CD4-positive, alpha-beta T cell (primary cell): Measurements from ENCODE around the gene BHLHE23. TPM values are rescaled to one million over a fixed set of nuclear protein-coding genes. Genes with fewer than 3 reads are reported as not detected.

Source experiments
- ATAC-seq: fragments of 200-7000 bp; cut with Tn5 transposase; one replicate; pipeline ENCODE4 v1.10.0; 2022; ENCODE audit warnings: mild to moderate bottlenecking; ENCODE audit not compliant: poor library complexity
- CTCF ChIA-PET: fragments of 350-600 bp; sonication (Branson Sonifier 250); formaldehyde crosslinking; loops from one replicate; lab custom pipeline; 2021; ENCODE audit warnings: antibody characterized with exemption, inconsistent platforms; lab: Charles Lee
- POLR2A ChIA-PET: fragments of 350-600 bp; sonication (Branson Sonifier 250); formaldehyde crosslinking; loops from one replicate; lab custom pipeline; 2021; ENCODE audit warnings: antibody characterized with exemption, inconsistent platforms; lab: Charles Lee
- DNase-seq, 14 experiments: peaks; one replicate each; pipeline ENCODE4 v3.0.0-alpha.2; 2013 to 2020; ENCODE audit warnings: mixed read lengths in 2 of 14
- H3K27ac ChIP-seq, 2 donors: one replicate each; pipeline versions ENCODE4 v1.5.1 to v1.7.0; 2013; ENCODE audit warnings: low read length in 2 of 2, low read depth in 1 of 2, mild to moderate bottlenecking in 1 of 2
- H3K27me3 ChIP-seq, 2 experiments: 1 replicate in 1 of 2; 2 replicates in 1 of 2; pipeline versions ENCODE4 v1.6.1 to v1.7.0; 2013; ENCODE audit warnings: low read length in 2 of 2, control low read depth in 1 of 2, mild to moderate bottlenecking in 1 of 2, moderate library complexity in 1 of 2; ENCODE audit not compliant: insufficient read depth in 2 of 2, control insufficient read depth in 1 of 2
- H3K36me3 ChIP-seq: one replicate; pipeline ENCODE4 v1.6.1; 2013; ENCODE audit warnings: low read length, control low read depth; ENCODE audit not compliant: insufficient read depth
- H3K4me1 ChIP-seq: one replicate; pipeline ENCODE4 v1.6.1; 2013; ENCODE audit warnings: low read length, control low read depth; ENCODE audit not compliant: insufficient read depth
- H3K4me3 ChIP-seq: one replicate; pipeline ENCODE4 v1.5.1; 2013; ENCODE audit warnings: mild to moderate bottlenecking, low read length, moderate library complexity
- H3K9me3 ChIP-seq, 2 experiments: 1 replicate in 1 of 2; 2 replicates in 1 of 2; pipeline versions ENCODE4 v1.6.1 to v1.7.0; 2013; ENCODE audit warnings: low read length in 2 of 2, mild to moderate bottlenecking in 2 of 2, control low read depth in 1 of 2, moderate library complexity in 1 of 2; ENCODE audit not compliant: control insufficient read depth in 1 of 2, insufficient read depth in 1 of 2
- H3K27ac Mint-ChIP-seq: one replicate; pipeline ENCODE4 v1.8.0; 2020; ENCODE audit warnings: mixed read lengths
- H3K27me3 Mint-ChIP-seq: one replicate; pipeline ENCODE4 v1.8.0; 2021; ENCODE audit warnings: mixed read lengths
- H3K36me3 Mint-ChIP-seq: one replicate; pipeline ENCODE4 v1.8.0; 2021; ENCODE audit warnings: low read depth, mixed read lengths
- H3K4me1 Mint-ChIP-seq: one replicate; pipeline ENCODE4 v1.8.0; 2021; ENCODE audit warnings: low read depth, mixed read lengths
- H3K4me3 Mint-ChIP-seq: one replicate; pipeline ENCODE4 v1.8.0; 2020; ENCODE audit warnings: mild to moderate bottlenecking, mixed read lengths
- H3K9me3 Mint-ChIP-seq: one replicate; pipeline ENCODE4 v1.8.0; 2020; ENCODE audit warnings: mixed read lengths
- CTCF ChIP-seq: fragments of 200-600 bp; IDR thresholded peaks from one replicate; pipeline ENCODE4 v1.8.0; 2022; ENCODE audit warnings: antibody characterized with exemption, mild to moderate bottlenecking
- intact Hi-C, 2 experiments: fragments of 100-400 bp; cut with DNase I in 1 of 2; cut with micrococcal nuclease in 1 of 2; formaldehyde crosslinking; loops; one replicate each; pipeline versions ENCODE4 v1.15.1 to v1.9.0; 2023 to 2025; cut with DNase I, micrococcal nuclease
- total RNA-seq, 174 experiments: library from RNA in 2 of 174; stranded (reverse) in 2 of 174; gene quantifications; one replicate each; pipeline ENCODE4 v1.2.3 and lab custom pipeline; 2021 to 2026

The BHLHE23 gene
- total RNA-seq, 2 experiments from 2014 or later: not detected

- POLR2A ChIA-PET: interaction anchor here (1.0 to 3.0 kb wide), 3 partner anchors 24 to 60 kb away, joined by 3 to 21 read pairs (median 3); partner anchors contain the start of gene DIDO1
- CTCF ChIA-PET: interaction anchor here (0.5 to 3.3 kb wide), 2 partner anchors 31 to 74 kb away, joined by 3 to 24 read pairs; no protein-coding TSS in a partner anchor
- intact Hi-C loops: no loop called here
Measured at GRCh38 chr20:62977613-62978560, 28.9 kb downstream of the BHLHE23 start.

GRCh38 chr20:62976886-62977285 lies 29.9 kb downstream of the BHLHE23 start:
- no peak overlapping the region for H3K4me3 Mint-ChIP-seq
- H3K27ac Mint-ChIP-seq: no peak overlapping the region

More at GRCh38 chr20:62977613-62978560, 28.9 kb downstream of the BHLHE23 start:
- TF ChIP-seq CTCF: no peak
- H3K4me1 ChIP-seq: peaks cover 61% of the 10 kb centered on the region
- peak overlapping the region; percentile 83 for H3K4me3 Mint-ChIP-seq
- H3K4me3 ChIP-seq: peak overlapping the region; percentile 49
- DNase-seq: peak; percentile 49 to 93 (median 78)
- H3K27me3 Mint-ChIP-seq: peaks cover 74% of the 10 kb centered on the region
- peak; percentile 83 for ATAC-seq
- H3K36me3 ChIP-seq: no peaks in the 10 kb centered on the region
- H3K27ac Mint-ChIP-seq: peak overlapping the region; percentile 80
- H3K9me3 ChIP-seq: peaks cover 0 to 28% of the 10 kb centered on the region in 2 experiments
- H3K27me3 ChIP-seq: peaks cover 67 to 74% of the 10 kb centered on the region in 2 experiments
- H3K4me1 Mint-ChIP-seq: peaks cover 38% of the 10 kb centered on the region
- no peak overlapping the region for H3K27ac ChIP-seq
- no peaks in the 10 kb centered on the region for H3K9me3 Mint-ChIP-seq
- H3K36me3 Mint-ChIP-seq: no peaks in the 10 kb centered on the region

More at GRCh38 chr20:62976886-62977285, 29.9 kb downstream of the BHLHE23 start:
- no peak overlapping the region for H3K27ac ChIP-seq
- Mint-ChIP-seq H3K4me1 (peaks cover 46% of the 10 kb centered on the region), H3K36me3 (no peaks in the 10 kb centered on the region), H3K9me3 (no peaks in the 10 kb centered on the region), H3K27me3 (peaks cover 82% of the 10 kb centered on the region)
- ChIA-PET POLR2A (interaction anchor here (3.0 kb wide), 1 partner anchor 23 kb away, joined by 21 read pairs; no protein-coding TSS in a partner anchor), CTCF (interaction anchor here (0.5 to 3.3 kb wide), 2 partner anchors 32 to 73 kb away, joined by 3 to 24 read pairs; no protein-coding TSS in a partner anchor)
- no peak overlapping the region for H3K4me3 ChIP-seq
- H3K4me1 ChIP-seq: peaks cover 59% of the 10 kb centered on the region
- DNase-seq: no peak
- ATAC-seq: no peak
- peaks cover 0 to 28% of the 10 kb centered on the region in 2 experiments for H3K9me3 ChIP-seq
- intact Hi-C loops: no loop called here
- no peak for TF ChIP-seq CTCF
- peaks cover 72 to 76% of the 10 kb centered on the region in 2 experiments for H3K27me3 ChIP-seq
- no peaks in the 10 kb centered on the region for H3K36me3 ChIP-seq
